ENCODE measurements around the gene SPON2. TPM values are rescaled to one million over a fixed set of nuclear protein-coding genes. Genes with fewer than 3 reads are reported as not detected.

Gene SPON2
- total and polyA plus RNA-seq, 2 of the 4 experiments (the other 2 are of a cell fraction) = 21.1 to 177 TPM

- H3K9me3 ChIP-seq (ENCODE audit: control insufficient read depth, insufficient read depth, low read length) = no peaks in the 10 kb centered on the region
- ChIA-PET POLR2A (ENCODE audit: unreplicated experiment) (no interaction called here), CTCF (no interaction called here)
- H3K27ac ChIP-seq (ENCODE audit: insufficient read depth, low read length) = no peak overlapping the region
- H3K36me3 ChIP-seq (ENCODE audit: control insufficient read depth, insufficient read depth, low read length) = peaks cover 75% of the 10 kb centered on the region
- no peaks in the 10 kb centered on the region for H3K27me3 ChIP-seq (ENCODE audit: control insufficient read depth, insufficient read depth, low read length)
- intact Hi-C loops (cut with micrococcal nuclease) (no loop called here), dilution Hi-C loops (cut with HindIII; ENCODE audit: low sequenced_read_pairs, unreplicated experiment) (no loop called here), in situ Hi-C loops (cut with MboI; ENCODE audit: low sequenced_read_pairs) (no loop called here)
- no peak overlapping the region for H2AK9ac ChIP-seq (replicated peaks; ENCODE audit: low read depth, low read length, poor library complexity)
- TF ChIP-seq NFE2L2 (IDR thresholded peaks at IDR 0.05; ENCODE audit: low read depth, low read length) (no peak), BHLHE40 (IDR thresholded peaks at IDR 0.05; ENCODE audit: low read depth, low read length) (no peak), CEBPB (IDR thresholded peaks at IDR 0.05; ENCODE audit: low read depth, low read length) (no peak), CHD1 (IDR thresholded peaks at IDR 0.05; ENCODE audit: low read depth, low read length) (no peak), RAD21 (IDR thresholded peaks at IDR 0.05; ENCODE audit: low read length) (no peak), CTCF (conservative IDR thresholded peaks at IDR 0.05; ENCODE audit: low read depth, low read length) (no peak), RFX5 (IDR thresholded peaks at IDR 0.05; ENCODE audit: low read depth, low read length) (no peak), MAZ (IDR thresholded peaks at IDR 0.05; ENCODE audit: borderline replicate concordance, low read depth, low read length) (no peak), FOS (IDR thresholded peaks at IDR 0.05; ENCODE audit: low read depth, low read length) (no peak), RCOR1 (IDR thresholded peaks at IDR 0.05; ENCODE audit: insufficient replicate concordance, low read length) (no peak), SMC3 (IDR thresholded peaks at IDR 0.05; ENCODE audit: low read depth, low read length) (no peak)
- TF ChIP-seq, protein P1, sequence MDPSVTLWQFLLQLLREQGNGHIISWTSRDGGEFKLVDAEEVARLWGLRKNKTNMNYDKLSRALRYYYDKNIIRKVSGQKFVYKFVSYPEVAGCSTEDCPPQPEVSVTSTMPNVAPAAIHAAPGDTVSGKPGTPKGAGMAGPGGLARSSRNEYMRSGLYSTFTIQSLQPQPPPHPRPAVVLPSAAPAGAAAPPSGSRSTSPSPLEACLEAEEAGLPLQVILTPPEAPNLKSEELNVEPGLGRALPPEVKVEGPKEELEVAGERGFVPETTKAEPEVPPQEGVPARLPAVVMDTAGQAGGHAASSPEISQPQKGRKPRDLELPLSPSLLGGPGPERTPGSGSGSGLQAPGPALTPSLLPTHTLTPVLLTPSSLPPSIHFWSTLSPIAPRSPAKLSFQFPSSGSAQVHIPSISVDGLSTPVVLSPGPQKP (IDR thresholded peaks at IDR 0.05; ENCODE audit: borderline replicate concordance, low read depth, low read length) = no peak
- no peak overlapping the region for H3K4me3 ChIP-seq (ENCODE audit: insufficient read depth, low read depth, low read length)
- H3K14ac ChIP-seq (replicated peaks; ENCODE audit: low read depth, low read length) = no peak overlapping the region
- H4K20me1 ChIP-seq (ENCODE audit: insufficient read depth, low read length) = no peaks in the 10 kb centered on the region; the same call in none of the 2 replicates
- H2BK15ac ChIP-seq (ENCODE audit: low read depth, low read length) = no peak overlapping the region
- peaks cover 17 to 59% of the 10 kb centered on the region in 2 experiments for H3K79me1 ChIP-seq (ENCODE audit: low read depth in 1 of 2, low read length in 2 of 2)
- peaks cover 7% of the 10 kb centered on the region; the same call in 1 of the 2 replicates for H3K9me1 ChIP-seq (ENCODE audit: insufficient read depth, low read length)
- no peak overlapping the region for H4K5ac ChIP-seq (ENCODE audit: low read depth, low read length)
- H2AFZ ChIP-seq (replicated peaks; ENCODE audit: low read length, poor library complexity) = no peak overlapping the region
- H3K9ac ChIP-seq (ENCODE audit: low read depth, low read length) = no peak overlapping the region
- no peak overlapping the region for H3K4me2 ChIP-seq (ENCODE audit: low read depth, low read length)
- no peak overlapping the region for H3K4ac ChIP-seq (ENCODE audit: low read depth, low read length)
- H2BK120ac ChIP-seq (ENCODE audit: low read depth, low read length) = no peak overlapping the region
- H4K8ac ChIP-seq (ENCODE audit: low read depth in 2 of 2, low read length in 2 of 2) = no peak overlapping the region
- no peak overlapping the region for H3K23ac ChIP-seq (ENCODE audit: low read depth, low read length)
- ATAC-seq (ENCODE audit: low read depth) (no peak), DNase-seq (no peak)
- peaks cover 3% of the 10 kb centered on the region for H3K4me1 ChIP-seq (ENCODE audit: control insufficient read depth, insufficient read depth, low read length)
- H2BK20ac ChIP-seq (ENCODE audit: low read depth, low read length) = no peak overlapping the region; the same call in 1 of the 2 replicates
- no peak overlapping the region for H3K18ac ChIP-seq (ENCODE audit: low read depth, low read length)
- H3K56ac ChIP-seq (ENCODE audit: extremely low read depth, insufficient read depth, low read length) = no peak overlapping the region
- 86% methylated on average over 12 of the region's 21 CpGs; no CpG with 5 or more reads in 1 of the 2 experiments for WGBS, 2 experiments (ENCODE audit: extremely low coverage in 2 of 2, insufficient read length in 1 of 2)
- no TSS peak for BruUV-seq (replicated peaks)
- no peak overlapping the region for H2AK5ac ChIP-seq (ENCODE audit: low read depth, low read length)
- H2BK5ac ChIP-seq (ENCODE audit: low read depth, low read length, poor library complexity, severe bottlenecking) = no peak overlapping the region
- H4K91ac ChIP-seq (ENCODE audit: insufficient read depth, low read depth, low read length) = no peak overlapping the region
Observed at GRCh38 chr4:1216869-1217294, 44.5 kb upstream of the SPON2 start.

Measured in IMR-90 (cell line).